Astrocyte (in vitro differentiated cells and primary cell): ENCODE results near the gene UTP3. TPM values are rescaled to one million over a fixed set of nuclear protein-coding genes. Genes with fewer than 3 reads are reported as not detected.
"Not testable (repeated sequence)": the region's sequence is repeated elsewhere in the genome, so short reads cannot be mapped to it uniquely, and the experiment has no call there.

Experiments
- DNase-seq: peaks from one replicate; pipeline ENCODE4 v3.0.0-alpha.2; 2010; ENCODE audit warnings: low read depth
- FAIRE-seq: peaks from 2 replicates; lab custom pipeline; 2011; peaks lifted over from hg19 to GRCh38; lab: Jason Lieb, UNC
- H2AFZ ChIP-seq: 2 replicates; pipeline ENCODE4 v1.6.0; 2012; ENCODE audit warnings: low read depth, low read length, inconsistent platforms
- H3K27ac ChIP-seq: 2 replicates; pipeline ENCODE4 v1.5.1; 2011; ENCODE audit warnings: low read depth, low read length, inconsistent platforms
- H3K27me3 ChIP-seq: 2 replicates; pipeline ENCODE4 v1.6.0; 2011; ENCODE audit warnings: low read length, inconsistent platforms; ENCODE audit not compliant: insufficient read depth
- H3K36me3 ChIP-seq: 2 replicates; pipeline ENCODE4 v1.5.1; 2011; ENCODE audit warnings: low read length, inconsistent platforms; ENCODE audit not compliant: insufficient read depth
- H3K4me1 ChIP-seq: 2 replicates; pipeline ENCODE4 v1.5.1; 2011; ENCODE audit warnings: low read length, inconsistent platforms; ENCODE audit not compliant: insufficient read depth
- H3K4me2 ChIP-seq: 2 replicates; pipeline ENCODE4 v1.6.0; 2012; ENCODE audit warnings: low read length, inconsistent platforms
- H3K4me3 ChIP-seq: 2 replicates; pipeline ENCODE4 v1.5.1; 2011; ENCODE audit warnings: low read depth, mild to moderate bottlenecking, low read length, inconsistent platforms; ENCODE audit not compliant: insufficient read depth
- H3K79me2 ChIP-seq: 2 replicates; pipeline ENCODE4 v1.6.0; 2012; ENCODE audit warnings: mild to moderate bottlenecking, low read length, inconsistent platforms; ENCODE audit not compliant: insufficient read depth
- H3K9ac ChIP-seq: 2 replicates; pipeline ENCODE4 v1.6.0; 2012; ENCODE audit warnings: mild to moderate bottlenecking, low read length, inconsistent platforms
- H3K9me3 ChIP-seq: 2 replicates; pipeline ENCODE4 v1.5.1; 2012; ENCODE audit warnings: low read depth, mild to moderate bottlenecking, low read length, inconsistent platforms; ENCODE audit not compliant: insufficient read depth
- H4K20me1 ChIP-seq: 2 replicates; pipeline ENCODE4 v1.6.0; 2012; ENCODE audit warnings: low read length, inconsistent platforms; ENCODE audit not compliant: insufficient read depth
- H3K27ac Mint-ChIP-seq: one replicate; pipeline ENCODE4 v1.8.0; 2021; ENCODE audit warnings: mild to moderate bottlenecking, mixed read lengths; ENCODE audit not compliant: unreplicated experiment
- H3K27me3 Mint-ChIP-seq: one replicate; pipeline ENCODE4 v1.8.0; 2021; ENCODE audit warnings: low read depth, mixed read lengths; ENCODE audit not compliant: unreplicated experiment
- H3K36me3 Mint-ChIP-seq: one replicate; pipeline ENCODE4 v1.8.0; 2021; ENCODE audit warnings: low read depth, mixed read lengths; ENCODE audit not compliant: unreplicated experiment
- H3K4me1 Mint-ChIP-seq: one replicate; pipeline ENCODE4 v1.8.0; 2021; ENCODE audit warnings: low read depth, mixed read lengths; ENCODE audit not compliant: unreplicated experiment
- H3K4me3 Mint-ChIP-seq: one replicate; pipeline ENCODE4 v1.8.0; 2021; ENCODE audit warnings: mild to moderate bottlenecking, moderate library complexity, mixed read lengths; ENCODE audit not compliant: unreplicated experiment
- H3K9me3 Mint-ChIP-seq: one replicate; pipeline ENCODE4 v1.8.0; 2021; ENCODE audit warnings: mild to moderate bottlenecking, mixed read lengths; ENCODE audit not compliant: unreplicated experiment
- CTCF ChIP-seq: IDR thresholded peaks from 2 replicates; pipeline ENCODE4 v1.5.1; 2011; ENCODE audit warnings: low read depth, mild to moderate bottlenecking, inconsistent platforms, low read length, moderate library complexity; ENCODE audit not compliant: insufficient read depth
- EZH2 ChIP-seq: IDR thresholded peaks from 2 replicates; pipeline ENCODE4 v1.6.1; 2012; ENCODE audit warnings: mild to moderate bottlenecking, low read length, inconsistent platforms; ENCODE audit not compliant: insufficient read depth
- total RNA-seq: library from RNA; stranded (reverse); gene quantifications from 2 replicates; pipeline ENCODE4 v1.2.1, GENCODE V29; 2021

Gene UTP3
- total RNA-seq, 1 donor from 2014 or later: 37.0 TPM

- H3K9me3 Mint-ChIP-seq: no peaks in the 10 kb centered on the region
Measured at GRCh38 chr4:70700712-70701111, 12.4 kb downstream of the UTP3 start.

GRCh38 chr4:70701271-70701670 is 12.9 kb downstream of the UTP3 start:
- no peak for DNase-seq
- no peaks in the 10 kb centered on the region for H3K9me3 Mint-ChIP-seq
- Histone ChIP-seq H3K27me3 (no peaks in the 10 kb centered on the region), H3K79me2 (peaks cover 8% of the 10 kb centered on the region), H3K9ac (no peak overlapping the region), H2AFZ (no peak overlapping the region), H3K4me1 (peaks cover 14% of the 10 kb centered on the region), H3K9me3 (no peaks in the 10 kb centered on the region), H3K4me2 (no peak overlapping the region), H3K27ac (no peak overlapping the region), H4K20me1 (peaks cover under 1% of the 10 kb centered on the region), H3K4me3 (no peak overlapping the region), H3K36me3 (no peaks in the 10 kb centered on the region)
- H3K36me3 Mint-ChIP-seq: peaks cover 3% of the 10 kb centered on the region
- no peak overlapping the region for H3K4me3 Mint-ChIP-seq
- no peaks in the 10 kb centered on the region for H3K27me3 Mint-ChIP-seq
- TF ChIP-seq CTCF (no peak), EZH2 (no peak)
- H3K27ac Mint-ChIP-seq: no peak overlapping the region
- peaks cover 3% of the 10 kb centered on the region for H3K4me1 Mint-ChIP-seq
- FAIRE-seq: no peak

More at GRCh38 chr4:70700712-70701111, 12.4 kb downstream of the UTP3 start:
- peaks cover 11% of the 10 kb centered on the region for H3K4me1 ChIP-seq
- no peaks in the 10 kb centered on the region for H3K36me3 Mint-ChIP-seq
- no peak for TF ChIP-seq EZH2
- no peak for TF ChIP-seq CTCF
- H3K4me1 Mint-ChIP-seq: peaks cover 2% of the 10 kb centered on the region
- no peaks in the 10 kb centered on the region for H3K9me3 ChIP-seq
- H3K79me2 ChIP-seq: peaks cover 2% of the 10 kb centered on the region
- no peak overlapping the region for H3K27ac ChIP-seq
- no peak overlapping the region for H3K27ac Mint-ChIP-seq
- no peaks in the 10 kb centered on the region for H4K20me1 ChIP-seq
- no peak overlapping the region for H3K4me2 ChIP-seq
- H3K4me3 ChIP-seq: no peak overlapping the region
- H3K27me3 ChIP-seq: no peaks in the 10 kb centered on the region
- no peak overlapping the region for H3K9ac ChIP-seq
- no peak overlapping the region for H2AFZ ChIP-seq
- no peak overlapping the region for H3K4me3 Mint-ChIP-seq
- no peaks in the 10 kb centered on the region for H3K36me3 ChIP-seq
- FAIRE-seq (no peak), DNase-seq (no peak)
- no peaks in the 10 kb centered on the region for H3K27me3 Mint-ChIP-seq

- not testable (repeated sequence) for H3K4me3 Mint-ChIP-seq, FAIRE-seq, H3K4me2 ChIP-seq
Measured at GRCh38 chr4:70702592-70702991, 14.3 kb downstream of the UTP3 start.

More at GRCh38 chr4:70702592-70702991, 14.3 kb downstream of the UTP3 start:
- Histone ChIP-seq H3K4me1 (peaks cover 22% of the 10 kb centered on the region), H3K79me2 (peaks cover 21% of the 10 kb centered on the region)
- H3K36me3 ChIP-seq, H3K36me3 Mint-ChIP-seq, H3K9me3 ChIP-seq, H2AFZ ChIP-seq, H3K9ac ChIP-seq, H3K27ac Mint-ChIP-seq, H3K27me3 Mint-ChIP-seq, H3K4me1 Mint-ChIP-seq, H3K27me3 ChIP-seq, H3K9me3 Mint-ChIP-seq, H3K4me3 ChIP-seq, H4K20me1 ChIP-seq, DNase-seq, H3K27ac ChIP-seq: not testable (repeated sequence)
